Endodermal cell (in vitro differentiated cells): Measurements from ENCODE around the gene USP54. TPM values are rescaled to one million over a fixed set of nuclear protein-coding genes. Genes with fewer than 3 reads are reported as not detected.

Experiments
- DNase-seq: peaks from one replicate; pipeline ENCODE4 v3.0.0-alpha.2; 2017
- H3K27ac ChIP-seq: 2 replicates; pipeline ENCODE4 v1.5.1; 2013; ENCODE audit warnings: mild to moderate bottlenecking, low read depth, low read length, moderate library complexity
- H3K27me3 ChIP-seq: 2 replicates; pipeline ENCODE4 v1.6.1; 2013; ENCODE audit warnings: mild to moderate bottlenecking, low read length, moderate library complexity; ENCODE audit not compliant: insufficient read depth, control insufficient read depth, poor library complexity, severe bottlenecking
- H3K36me3 ChIP-seq: 2 replicates; pipeline ENCODE4 v1.7.0; 2013; ENCODE audit warnings: mild to moderate bottlenecking, low read length, moderate library complexity; ENCODE audit not compliant: control insufficient read depth, insufficient read depth
- H3K4me1 ChIP-seq: one replicate; pipeline ENCODE4 v1.7.0; 2013; ENCODE audit warnings: low read length; ENCODE audit not compliant: control insufficient read depth, insufficient read depth
- H3K4me3 ChIP-seq: 2 replicates; pipeline ENCODE4 v1.5.1; 2013; ENCODE audit warnings: mild to moderate bottlenecking, low read length, moderate library complexity
- H3K9ac ChIP-seq: 2 replicates; pipeline ENCODE4 v1.6.1; 2013; ENCODE audit warnings: mild to moderate bottlenecking, low read length, moderate library complexity; ENCODE audit not compliant: poor library complexity, severe bottlenecking; ENCODE audit errors: extremely low read depth
- H3K9me3 ChIP-seq: 2 replicates; pipeline ENCODE4 v1.6.1; 2013; ENCODE audit warnings: mild to moderate bottlenecking, low read length, moderate library complexity; ENCODE audit not compliant: control insufficient read depth
- H3K27ac Mint-ChIP-seq: 2 replicates; pipeline ENCODE4 v1.8.0; 2020; ENCODE audit warnings: mixed read lengths
- H3K27me3 Mint-ChIP-seq: 2 replicates; pipeline ENCODE4 v1.8.0; 2021; ENCODE audit warnings: mild to moderate bottlenecking, mixed read lengths; ENCODE audit not compliant: insufficient read depth
- H3K36me3 Mint-ChIP-seq: 2 replicates; pipeline ENCODE4 v1.8.0; 2020; ENCODE audit warnings: low read depth, mixed read lengths
- H3K4me1 Mint-ChIP-seq: 2 replicates; pipeline ENCODE4 v1.8.0; 2020; ENCODE audit warnings: mixed read lengths
- H3K4me3 Mint-ChIP-seq: 2 replicates; pipeline ENCODE4 v1.8.0; 2020; ENCODE audit warnings: mild to moderate bottlenecking, moderate library complexity, mixed read lengths
- H3K9me3 Mint-ChIP-seq: 2 replicates; pipeline ENCODE4 v1.8.0; 2020; ENCODE audit warnings: mild to moderate bottlenecking, mixed read lengths
- CTCF ChIP-seq: fragments of 200-600 bp; sonication (generic); conservative IDR thresholded peaks from 2 replicates; pipeline ENCODE4 v1.5.0; 2021; ENCODE audit warnings: antibody characterized with exemption, mild to moderate bottlenecking
- WGBS, 2 experiments: methylation state at CpG; one replicate each; pipeline versions ENCODE4 v1.1.5 to v1.1.7; 2013; ENCODE audit warnings: missing lambda C conversion rate in 2 of 2, mixed read lengths in 1 of 2; ENCODE audit not compliant: insufficient coverage in 1 of 2, insufficient read length in 1 of 2; 5-methylcytosine and 5-hydroxymethylcytosine counted together
- total RNA-seq, 2 donors: library from RNA; stranded (reverse); fragmentation: NEBNext Ultra II Directional in 1 of 2; extraction: Animal tissue kit (Norgen Biotek cat#: 25700) in 1 of 2; gene quantifications; 2 replicates in 1 of 2; 3 replicates in 1 of 2; pipeline ENCODE4 v1.2.1, GENCODE V29; 2021

The USP54 gene
- total RNA-seq, 2 donors from 2014 or later = 89.5 to 110 TPM

GRCh38 chr10:73478636-73479035 is 112.5 kb downstream of the USP54 start:
- H3K27me3 Mint-ChIP-seq = no peaks in the 10 kb centered on the region
- H3K27ac Mint-ChIP-seq = no peak overlapping the region
- no peak overlapping the region for H3K4me3 ChIP-seq
- H3K4me1 ChIP-seq = no peaks in the 10 kb centered on the region
- H3K27me3 ChIP-seq = no peaks in the 10 kb centered on the region
- H3K27ac ChIP-seq = no peak overlapping the region
- no peaks in the 10 kb centered on the region for H3K9me3 ChIP-seq
- WGBS, 2 experiments = 97 to 100% methylated on average over 2 to 3 of the region's 3 CpGs
- no peak overlapping the region for H3K9ac ChIP-seq
- TF ChIP-seq CTCF = no peak
- DNase-seq = no peak
- no peak overlapping the region for H3K4me3 Mint-ChIP-seq
- H3K36me3 ChIP-seq = peaks cover 61% of the 10 kb centered on the region
- H3K9me3 Mint-ChIP-seq = peaks cover 3% of the 10 kb centered on the region
- H3K4me1 Mint-ChIP-seq = no peaks in the 10 kb centered on the region
- peaks cover 46% of the 10 kb centered on the region for H3K36me3 Mint-ChIP-seq

GRCh38 chr10:73471226-73471625 is 119.9 kb downstream of the USP54 start:
- Histone ChIP-seq H3K9me3 (no peaks in the 10 kb centered on the region), H3K27me3 (no peaks in the 10 kb centered on the region), H3K36me3 (peaks cover 78% of the 10 kb centered on the region), H3K4me1 (no peaks in the 10 kb centered on the region), H3K9ac (no peak overlapping the region), H3K27ac (no peak overlapping the region), H3K4me3 (no peak overlapping the region)
- Mint-ChIP-seq H3K4me3 (no peak overlapping the region), H3K36me3 (peaks cover 37% of the 10 kb centered on the region), H3K27me3 (no peaks in the 10 kb centered on the region), H3K9me3 (no peaks in the 10 kb centered on the region), H3K4me1 (no peaks in the 10 kb centered on the region), H3K27ac (no peak overlapping the region)
- WGBS, 2 experiments = 89% methylated on average over 2 of the region's 3 CpGs; no CpG with 5 or more reads in 1 of the 2 experiments
- no peak for TF ChIP-seq CTCF
- DNase-seq = no peak

- TF ChIP-seq CTCF = no peak
- Histone ChIP-seq H3K4me1 (no peaks in the 10 kb centered on the region), H3K4me3 (no peak overlapping the region), H3K27me3 (no peaks in the 10 kb centered on the region), H3K9ac (no peak overlapping the region), H3K9me3 (no peaks in the 10 kb centered on the region), H3K36me3 (peaks cover 75% of the 10 kb centered on the region), H3K27ac (no peak overlapping the region)
- peak overlapping the region; percentile 47 for H3K27ac Mint-ChIP-seq
- peaks cover 34% of the 10 kb centered on the region for H3K36me3 Mint-ChIP-seq
- DNase-seq = no peak
- H3K4me1 Mint-ChIP-seq = no peaks in the 10 kb centered on the region
- no peaks in the 10 kb centered on the region for H3K27me3 Mint-ChIP-seq
- no peaks in the 10 kb centered on the region for H3K9me3 Mint-ChIP-seq
- H3K4me3 Mint-ChIP-seq = no peak overlapping the region
Measured at GRCh38 chr10:73469579-73469978, 121.6 kb downstream of the USP54 start.
